H9 (cell line): Measurements from ENCODE around the gene IFNAR2. TPM values are rescaled to one million over a fixed set of nuclear protein-coding genes. Genes with fewer than 3 reads are reported as not detected.

Source experiments
- DNase-seq: peaks from one replicate; pipeline ENCODE4 v3.0.0-alpha.2; 2017
- H2AFZ ChIP-seq: one replicate; pipeline ENCODE4 v1.6.1; 2013; ENCODE audit warnings: mild to moderate bottlenecking, low read length, control low read depth, moderate library complexity
- H2AK5ac ChIP-seq: 2 replicates; pipeline ENCODE4 v1.6.1; 2013; ENCODE audit warnings: low read length, control low read depth, mixed read lengths; ENCODE audit not compliant: insufficient read length
- H2BK120ac ChIP-seq: one replicate; pipeline ENCODE4 v1.6.1; 2013; ENCODE audit warnings: low read depth, mild to moderate bottlenecking, low read length, control low read depth, inconsistent platforms; ENCODE audit not compliant: poor library complexity, severe bottlenecking
- H2BK12ac ChIP-seq: 2 replicates; pipeline ENCODE4 v1.6.1; 2013; ENCODE audit warnings: low read length, control low read depth, mixed read lengths, low read depth; ENCODE audit not compliant: insufficient read length
- H2BK15ac ChIP-seq: 2 replicates; pipeline ENCODE4 v1.6.1; 2013; ENCODE audit warnings: low read depth, low read length, control low read depth
- H2BK20ac ChIP-seq: one replicate; pipeline ENCODE4 v1.6.1; 2013; ENCODE audit warnings: low read depth, mild to moderate bottlenecking, low read length, control low read depth, inconsistent platforms; ENCODE audit not compliant: poor library complexity, severe bottlenecking
- H2BK5ac ChIP-seq: 2 replicates; pipeline ENCODE4 v1.6.1; 2013; ENCODE audit warnings: low read length, control low read depth, mixed read lengths; ENCODE audit not compliant: insufficient read length
- H3K14ac ChIP-seq: 2 replicates; pipeline ENCODE4 v1.6.1; 2013; ENCODE audit warnings: low read length, control low read depth; ENCODE audit not compliant: insufficient read depth
- H3K18ac ChIP-seq: 2 replicates; pipeline ENCODE4 v1.6.1; 2013; ENCODE audit warnings: low read depth, mild to moderate bottlenecking, mixed read lengths, low read length, control low read depth; ENCODE audit not compliant: insufficient read length
- H3K23ac ChIP-seq: 2 replicates; pipeline ENCODE4 v1.6.1; 2013; ENCODE audit warnings: low read length, control low read depth, mixed read lengths, low read depth; ENCODE audit not compliant: insufficient read length
- H3K23me2 ChIP-seq: 2 replicates; pipeline ENCODE4 v1.6.1; 2013; ENCODE audit warnings: low read depth, mild to moderate bottlenecking, mixed read lengths, low read length, control low read depth; ENCODE audit not compliant: insufficient read length, poor library complexity, severe bottlenecking
- H3K27ac ChIP-seq: 2 replicates; pipeline ENCODE4 v1.5.1; 2013; ENCODE audit warnings: low read length, control low read depth, mixed read lengths, low read depth; ENCODE audit not compliant: insufficient read length
- H3K27me3 ChIP-seq: 2 replicates; pipeline ENCODE4 v1.6.1; 2013; ENCODE audit warnings: low read length, control low read depth, inconsistent platforms; ENCODE audit not compliant: insufficient read depth
- H3K4ac ChIP-seq: 2 replicates; pipeline ENCODE4 v1.6.1; 2013; ENCODE audit warnings: low read depth, mild to moderate bottlenecking, control low read depth, inconsistent platforms, low read length, moderate library complexity
- H3K4me1 ChIP-seq: 2 replicates; pipeline ENCODE4 v1.6.1; 2013; ENCODE audit warnings: low read length, control low read depth, inconsistent platforms; ENCODE audit not compliant: insufficient read depth
- H3K4me2 ChIP-seq: 2 replicates; pipeline ENCODE4 v1.6.1; 2013; ENCODE audit warnings: low read length, control low read depth, mixed read lengths; ENCODE audit not compliant: insufficient read length, insufficient read depth
- H3K56ac ChIP-seq: 2 replicates; pipeline ENCODE4 v1.6.1; 2013; ENCODE audit warnings: low read depth, mild to moderate bottlenecking, mixed read lengths, low read length, control low read depth; ENCODE audit not compliant: insufficient read length
- H3K79me1 ChIP-seq: 2 replicates; pipeline ENCODE4 v1.6.1; 2013; ENCODE audit warnings: low read depth, mild to moderate bottlenecking, moderate library complexity, low read length, control low read depth, inconsistent platforms; ENCODE audit not compliant: insufficient read depth, poor library complexity, severe bottlenecking
- H3K79me2 ChIP-seq: 2 replicates; pipeline ENCODE4 v1.6.1; 2013; ENCODE audit warnings: low read length, control low read depth, inconsistent platforms; ENCODE audit not compliant: insufficient read depth
- H3K9ac ChIP-seq: 2 replicates; pipeline ENCODE4 v1.6.1; 2013; ENCODE audit warnings: low read length, control low read depth, mixed read lengths; ENCODE audit not compliant: insufficient read length; ENCODE audit errors: extremely low read depth
- H3K9me3 ChIP-seq: one replicate; pipeline ENCODE4 v1.6.1; 2013; ENCODE audit warnings: low read depth, low read length, inconsistent platforms; ENCODE audit not compliant: control insufficient read depth
- H3T11ph ChIP-seq: one replicate; pipeline ENCODE4 v1.6.1; 2013; ENCODE audit warnings: mild to moderate bottlenecking, low read length, control low read depth, inconsistent platforms
- H4K20me1 ChIP-seq: one replicate; pipeline ENCODE4 v1.6.1; 2013; ENCODE audit not compliant: control insufficient read depth, insufficient read length, insufficient read depth
- H4K5ac ChIP-seq: 2 replicates; pipeline ENCODE4 v1.6.1; 2013; ENCODE audit warnings: low read depth, mild to moderate bottlenecking, mixed read lengths, low read length, control low read depth; ENCODE audit not compliant: insufficient read length
- H4K8ac ChIP-seq: replicated peaks from 2 replicates; pipeline ENCODE4 v1.6.1; 2013; ENCODE audit warnings: low read length, control low read depth, mixed read lengths, low read depth; ENCODE audit not compliant: insufficient read length
- H4K91ac ChIP-seq: 2 replicates; pipeline ENCODE4 v1.6.1; 2013; ENCODE audit warnings: low read depth, mild to moderate bottlenecking, moderate library complexity, mixed read lengths, low read length, control low read depth; ENCODE audit not compliant: insufficient read length
- H3K27ac Mint-ChIP-seq, 3 experiments: 2 replicates in 2 of 3; 3 replicates in 1 of 3; pipeline ENCODE4 v1.8.0; 2020 to 2021; ENCODE audit warnings: mixed read lengths in 3 of 3, mild to moderate bottlenecking in 1 of 3, moderate library complexity in 1 of 3
- H3K27me3 Mint-ChIP-seq: 2 replicates; pipeline ENCODE4 v1.8.0; 2021; ENCODE audit warnings: low read depth, mild to moderate bottlenecking, moderate library complexity, mixed read lengths
- H3K36me3 Mint-ChIP-seq, 3 experiments: 2 replicates in 2 of 3; 3 replicates in 1 of 3; pipeline ENCODE4 v1.8.0; 2020 to 2021; ENCODE audit warnings: low read depth in 3 of 3, mixed read lengths in 3 of 3; ENCODE audit not compliant: insufficient read depth in 1 of 3
- H3K4me1 Mint-ChIP-seq, 2 experiments: 2 replicates each; pipeline ENCODE4 v1.8.0; 2020; ENCODE audit warnings: mixed read lengths in 2 of 2
- H3K4me3 Mint-ChIP-seq, 2 experiments: 2 replicates in 1 of 2; 3 replicates in 1 of 2; pipeline ENCODE4 v1.8.0; 2020 to 2021; ENCODE audit warnings: mild to moderate bottlenecking in 2 of 2, mixed read lengths in 2 of 2, moderate library complexity in 1 of 2
- H3K9me3 Mint-ChIP-seq, 2 experiments: 2 replicates in 1 of 2; 3 replicates in 1 of 2; pipeline ENCODE4 v1.8.0; 2020; ENCODE audit warnings: mild to moderate bottlenecking in 2 of 2, mixed read lengths in 2 of 2, moderate library complexity in 1 of 2
- WGBS: extraction: QIAGEN DNeasy Blood & Tissue Kit; methylation state at CpG from one replicate; pipeline ENCODE4 v1.1.7; 2013; ENCODE audit warnings: missing lambda C conversion rate, low lambda C conversion rate, mixed read lengths; ENCODE audit not compliant: insufficient read length; ENCODE audit errors: extremely low coverage; 5-methylcytosine and 5-hydroxymethylcytosine counted together
- total RNA-seq: library from RNA; stranded (reverse); gene quantifications from 2 replicates; pipeline ENCODE4 v1.2.1, GENCODE V29; 2021
- TF ChIP-seq, protein P1 (sequence below): fragments of 200-600 bp; sonication (generic); conservative IDR thresholded peaks from 3 replicates; pipeline ENCODE4 v1.8.0; 2021; ENCODE audit warnings: antibody characterized with exemption, mild to moderate bottlenecking

The IFNAR2 gene
- total RNA-seq, 1 experiment from 2014 or later = 14.4 TPM

DNA sequence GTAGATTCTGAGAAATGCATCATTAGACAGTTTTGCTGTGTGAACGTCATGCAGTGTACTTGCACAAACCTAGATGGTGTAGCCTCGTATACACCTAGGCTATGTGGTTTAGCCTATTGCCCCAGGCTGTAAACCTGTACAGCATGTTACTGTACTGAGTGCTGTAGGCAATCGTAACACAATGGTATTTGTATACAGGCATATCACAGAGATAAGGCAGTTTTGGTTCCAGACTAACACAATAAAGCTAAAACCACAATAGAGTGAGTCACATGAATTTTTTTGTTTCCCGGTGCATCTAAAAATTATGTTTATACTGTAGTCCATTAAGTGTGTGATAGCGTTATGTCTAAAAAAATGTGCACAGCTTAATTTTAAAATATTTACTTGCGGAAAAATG lies 43.3 kb downstream of the IFNAR2 start:
- WGBS = no CpG with 5 or more reads among the region's 6 CpGs
- H3T11ph ChIP-seq = no peak overlapping the region
- no peak overlapping the region for H4K5ac ChIP-seq
- no peak overlapping the region for H3K18ac ChIP-seq
- no peak overlapping the region for H3K9ac ChIP-seq
- H3K4me1 ChIP-seq = no peaks in the 10 kb centered on the region
- no peak for DNase-seq
- H2BK12ac ChIP-seq = no peak overlapping the region
- no peak overlapping the region for H2BK15ac ChIP-seq
- Mint-ChIP-seq H3K27me3 (peaks cover 2% of the 10 kb centered on the region), H3K9me3 (no peaks in the 10 kb centered on the region; a peak in 1 of 5 replicates), H3K4me1 (no peaks in the 10 kb centered on the region), H3K27ac (no peak overlapping the region), H3K36me3 (no peaks in the 10 kb centered on the region; a peak in 2 of 7 replicates), H3K4me3 (no peak overlapping the region)
- H3K23me2 ChIP-seq = no peaks in the 10 kb centered on the region
- no peak overlapping the region for H3K56ac ChIP-seq
- no peak overlapping the region for H2AK5ac ChIP-seq
- no peak overlapping the region for H3K4ac ChIP-seq
- H3K23ac ChIP-seq = no peak overlapping the region
- no peak overlapping the region for H2BK20ac ChIP-seq
- TF ChIP-seq, protein P1, sequence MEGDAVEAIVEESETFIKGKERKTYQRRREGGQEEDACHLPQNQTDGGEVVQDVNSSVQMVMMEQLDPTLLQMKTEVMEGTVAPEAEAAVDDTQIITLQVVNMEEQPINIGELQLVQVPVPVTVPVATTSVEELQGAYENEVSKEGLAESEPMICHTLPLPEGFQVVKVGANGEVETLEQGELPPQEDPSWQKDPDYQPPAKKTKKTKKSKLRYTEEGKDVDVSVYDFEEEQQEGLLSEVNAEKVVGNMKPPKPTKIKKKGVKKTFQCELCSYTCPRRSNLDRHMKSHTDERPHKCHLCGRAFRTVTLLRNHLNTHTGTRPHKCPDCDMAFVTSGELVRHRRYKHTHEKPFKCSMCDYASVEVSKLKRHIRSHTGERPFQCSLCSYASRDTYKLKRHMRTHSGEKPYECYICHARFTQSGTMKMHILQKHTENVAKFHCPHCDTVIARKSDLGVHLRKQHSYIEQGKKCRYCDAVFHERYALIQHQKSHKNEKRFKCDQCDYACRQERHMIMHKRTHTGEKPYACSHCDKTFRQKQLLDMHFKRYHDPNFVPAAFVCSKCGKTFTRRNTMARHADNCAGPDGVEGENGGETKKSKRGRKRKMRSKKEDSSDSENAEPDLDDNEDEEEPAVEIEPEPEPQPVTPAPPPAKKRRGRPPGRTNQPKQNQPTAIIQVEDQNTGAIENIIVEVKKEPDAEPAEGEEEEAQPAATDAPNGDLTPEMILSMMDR = no peak
- no peaks in the 10 kb centered on the region for H3K79me2 ChIP-seq
- H3K27ac ChIP-seq = no peak overlapping the region
- no peak overlapping the region for H4K91ac ChIP-seq
- H2BK5ac ChIP-seq = no peak overlapping the region
- no peak overlapping the region for H4K8ac ChIP-seq
- H2BK120ac ChIP-seq = no peak overlapping the region
- no peak overlapping the region for H2AFZ ChIP-seq
- H3K27me3 ChIP-seq = no peaks in the 10 kb centered on the region
- H3K4me2 ChIP-seq = no peak overlapping the region
- H3K79me1 ChIP-seq = no peaks in the 10 kb centered on the region
- no peaks in the 10 kb centered on the region for H4K20me1 ChIP-seq
- H3K9me3 ChIP-seq = no peaks in the 10 kb centered on the region
- no peak overlapping the region for H3K14ac ChIP-seq
